Measurements from ENCODE around the gene CERKL.

The CERKL gene

GRCh38 chr2:181499231-181499630 is 157.7 kb downstream of the CERKL start:
- DNase-seq: no peak

All from activated gamma-delta T cell treated with Interleukin-2 at 50 U/mL for 16 hours (primary cell).